Activated T-helper 1 cell treated with anti-CD3 and anti-CD28 coated beads, Interleukin-2, amount 50 U/mL, for 16 hours (primary cell): ENCODE results near the gene TMEM52.
A peak's percentile ranks its signal among the peaks of the same experiment; 100 is the strongest.
"Not testable (repeated sequence)": the region's sequence is repeated elsewhere in the genome, so short reads cannot be mapped to it uniquely, and the experiment has no call there.

Experiments
- DNase-seq, 2 donors: peaks; one replicate each; pipeline ENCODE4 v3.0.0-alpha.2; 2020; ENCODE audit warnings: low read depth in 1 of 2, low spot score in 1 of 2

TMEM52 gene

GRCh38 chr1:1894354-1895059 is 24.6 kb downstream of the TMEM52 start:
- DNase-seq: no peak

DNA sequence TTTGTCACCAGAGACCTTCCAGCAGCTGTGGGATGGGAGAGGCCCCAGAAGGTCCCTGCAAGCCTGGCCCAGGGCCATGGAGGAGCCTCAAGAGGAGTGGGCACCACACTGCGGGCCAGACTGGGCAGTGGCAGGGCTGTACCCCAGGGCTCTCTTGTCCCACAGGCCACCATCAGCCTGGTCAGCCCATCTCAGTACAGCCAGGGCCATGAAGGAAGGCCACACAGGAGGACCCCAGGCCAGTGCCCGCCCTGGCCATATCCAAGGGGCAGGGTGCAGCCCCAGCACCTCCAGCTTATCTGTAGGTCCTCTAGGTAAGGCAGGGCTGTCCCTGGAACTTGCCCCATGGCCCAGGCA is 25.1 kb downstream of the TMEM52 start:
- no peak for DNase-seq

DNA sequence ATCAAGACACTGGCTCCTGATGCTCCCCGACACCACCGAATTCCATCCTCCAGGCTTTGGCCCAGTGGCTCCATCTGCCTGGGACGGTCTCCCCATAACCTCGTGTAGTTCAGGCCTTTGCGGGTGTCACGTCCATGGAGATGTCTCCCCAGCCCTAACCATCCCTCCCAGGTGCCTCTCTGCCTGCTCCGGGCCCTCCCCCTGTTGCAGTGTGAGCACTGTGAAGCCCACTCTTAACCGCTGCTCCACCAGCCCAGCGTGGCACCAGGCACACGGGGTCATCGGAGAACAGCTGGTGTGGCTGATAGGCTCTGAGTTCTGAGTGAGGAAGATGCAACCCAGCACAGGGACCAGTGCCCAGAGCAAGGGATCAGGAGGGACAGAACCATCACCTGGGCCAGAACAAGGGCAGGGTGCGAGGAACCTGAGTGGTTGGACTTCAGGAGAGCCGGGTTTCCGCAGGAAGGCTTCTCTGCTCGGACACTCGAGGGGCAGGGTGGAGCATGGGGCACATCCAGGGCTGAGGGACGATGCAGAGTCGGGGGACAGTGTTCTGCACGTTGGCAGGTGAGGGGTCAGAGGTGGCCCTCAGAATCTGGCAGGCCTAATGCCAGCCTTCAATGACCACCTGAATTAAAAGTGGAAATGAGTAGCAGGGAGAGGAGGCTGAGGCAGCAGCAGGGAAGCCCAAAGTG is 25.6 kb downstream of the TMEM52 start:
- DNase-seq: no peak

DNA sequence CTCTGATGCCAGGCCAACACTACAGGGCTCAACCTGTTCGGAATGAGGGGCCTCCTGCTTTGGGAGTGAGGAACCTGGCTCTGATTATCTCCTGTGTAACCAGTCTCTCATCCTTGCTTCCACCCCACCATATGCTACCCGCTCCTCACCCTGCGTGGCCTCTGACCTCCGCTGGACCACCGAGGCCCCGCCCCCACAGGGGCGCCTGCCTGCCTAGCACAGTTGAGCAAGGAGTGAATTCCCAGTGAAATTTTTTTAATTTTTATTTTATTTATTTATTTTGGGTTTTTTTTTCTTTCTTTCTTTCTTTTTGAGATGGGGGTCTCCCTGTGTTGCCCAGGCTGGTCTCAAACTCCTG is 26.3 kb downstream of the TMEM52 start:
- DNase-seq: no peak

GRCh38 chr1:1892079-1892762 is 26.9 kb downstream of the TMEM52 start:
- no peak for DNase-seq

DNA sequence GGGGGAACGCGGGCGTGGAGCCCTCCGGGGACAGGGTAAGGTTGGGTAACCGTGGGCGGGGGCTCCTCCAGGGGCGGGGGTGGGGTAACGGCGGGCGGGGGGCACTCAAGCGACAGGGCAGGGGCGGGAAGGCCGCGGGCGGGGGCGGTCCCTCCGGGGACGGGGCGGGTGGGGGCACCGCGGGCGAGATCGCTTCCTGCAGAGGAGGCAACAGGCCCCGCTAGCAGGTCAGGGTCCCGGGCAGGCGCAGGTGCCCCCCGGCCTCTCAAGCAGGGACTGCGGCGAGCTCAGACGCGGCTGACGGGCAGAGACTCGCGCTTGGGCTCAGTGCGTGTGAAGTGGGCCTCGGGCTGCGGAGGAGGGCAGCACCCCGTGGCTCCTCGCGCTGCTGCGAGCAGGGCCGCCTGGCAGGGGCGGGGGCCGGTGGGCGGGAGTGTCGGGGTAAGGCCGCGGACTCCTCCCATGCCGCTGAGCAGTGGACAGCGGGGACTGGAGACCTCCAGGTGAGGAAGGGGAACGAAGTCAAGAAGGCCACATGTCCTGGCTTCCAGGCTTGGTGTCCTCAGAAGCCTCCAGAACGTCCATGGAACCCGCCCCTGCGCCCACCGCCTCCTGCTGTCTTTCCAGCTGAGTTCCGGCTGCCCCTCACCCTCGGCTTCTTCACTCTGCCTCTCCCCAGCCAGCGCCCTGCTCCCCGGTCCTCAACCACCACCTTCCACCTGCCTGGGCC is 27.6 kb downstream of the TMEM52 start:
- DNase-seq: peak; percentile 48 to 69

DNA sequence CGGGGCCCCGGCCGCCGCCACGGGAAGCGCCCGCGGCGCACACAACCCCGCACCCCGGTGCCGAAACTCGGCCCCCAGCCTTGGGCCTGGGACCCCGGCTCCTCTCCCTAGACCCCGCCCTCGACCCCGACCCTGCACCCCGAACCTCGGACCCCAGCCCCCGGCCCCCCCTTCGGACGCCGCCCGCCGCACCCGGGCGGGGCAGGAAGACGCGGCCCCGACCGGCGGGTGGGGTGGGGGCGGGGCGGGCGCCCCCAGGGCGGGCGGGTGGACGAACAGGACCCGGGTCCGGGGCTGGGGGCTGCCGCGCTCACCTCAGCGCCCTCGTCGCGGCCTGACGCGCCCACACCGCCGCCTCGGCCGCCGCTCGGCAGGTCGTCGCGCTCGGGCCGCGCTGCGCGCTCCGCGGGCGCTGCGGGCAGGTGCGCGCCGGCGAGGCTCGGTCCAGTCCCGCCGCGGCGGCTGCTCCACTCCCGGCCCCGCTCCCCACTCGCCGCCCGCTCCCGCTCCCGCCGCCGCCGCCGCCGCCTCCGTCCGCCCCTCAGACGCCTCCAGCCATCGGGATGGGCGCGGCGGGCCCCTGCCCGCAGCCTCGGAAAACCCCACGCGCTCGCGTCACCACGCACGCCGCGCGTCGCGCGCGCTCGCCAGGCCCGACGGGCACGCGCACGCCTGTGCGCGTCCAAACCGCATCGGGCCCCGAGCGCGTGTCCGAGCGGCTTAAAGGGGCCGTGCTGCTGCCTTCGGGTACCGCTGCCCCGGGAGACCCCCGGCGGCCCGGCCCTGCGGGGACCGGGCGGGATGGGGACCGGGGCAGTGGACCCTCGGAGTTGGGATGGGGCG is 28.4 kb downstream of the TMEM52 start, which contains the start of gene GNB1:
GNB1 (minus strand) TSS at position 582 of the 843 bp plus-strand sequence. CDS start 65,634 bp downstream, outside the sequence.
- peak; percentile 75 to 86 for DNase-seq

- peak in 1 of 2 donors; percentile 22 for DNase-seq
These were observed 29.1 kb downstream of the TMEM52 start for GRCh38 chr1:1889847-1890505.

DNA sequence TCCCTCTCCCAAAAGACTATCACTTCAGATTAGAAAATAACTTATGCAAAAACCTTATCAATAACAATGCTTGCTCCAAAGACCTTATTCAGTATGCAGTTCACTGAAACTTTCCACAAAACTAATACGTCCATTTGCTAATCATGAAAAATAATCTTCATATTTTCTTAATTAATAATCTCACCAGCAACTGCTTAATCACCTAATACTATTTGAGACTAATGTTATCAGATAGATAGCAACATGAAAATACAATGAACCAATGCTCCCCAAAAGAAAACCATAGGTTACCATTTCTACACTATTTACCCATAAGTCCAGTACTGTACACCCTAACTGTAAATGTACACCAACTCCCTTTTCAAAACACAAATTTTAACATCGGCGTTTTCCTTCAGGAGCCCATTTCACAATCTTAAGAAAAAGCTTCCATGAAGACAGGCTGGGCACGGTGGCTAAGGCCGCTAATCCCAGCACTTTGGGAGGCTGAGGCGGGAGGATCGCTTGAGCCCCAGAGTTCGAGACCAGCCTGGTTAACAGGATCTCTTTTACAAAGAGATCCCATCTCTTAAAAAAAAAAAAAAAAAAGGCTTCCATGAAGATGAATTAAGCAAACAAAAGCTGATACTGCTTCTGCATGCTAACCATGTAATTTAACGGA is 29.9 kb downstream of the TMEM52 start:
- DNase-seq: no peak

DNA sequence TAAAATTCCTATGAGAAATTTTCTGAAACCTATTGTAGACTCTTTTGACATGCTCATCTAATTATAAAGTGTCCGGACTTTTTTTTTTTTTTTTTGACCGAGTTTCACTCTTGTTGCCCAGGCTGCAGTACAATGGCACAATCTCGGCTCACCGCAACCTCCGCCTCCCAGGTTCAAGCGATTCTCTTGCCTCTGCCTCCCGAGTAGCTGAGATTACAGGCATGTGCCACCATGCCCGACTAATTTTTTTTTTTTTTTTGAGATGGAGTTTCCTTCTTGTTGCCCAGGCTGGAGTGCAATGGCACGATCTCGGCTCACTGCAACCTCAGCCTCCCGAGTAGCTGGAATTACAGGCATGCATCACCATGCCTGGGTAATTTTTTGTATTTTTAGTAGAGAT is 35.2 kb downstream of the TMEM52 start:
- DNase-seq: not testable (repeated sequence)

- DNase-seq: no peak
These were observed 35.8 kb downstream of the TMEM52 start for GRCh38 chr1:1883092-1883873.

GRCh38 chr1:1881727-1882126 is 37.4 kb downstream of the TMEM52 start:
- DNase-seq: no peak

DNA sequence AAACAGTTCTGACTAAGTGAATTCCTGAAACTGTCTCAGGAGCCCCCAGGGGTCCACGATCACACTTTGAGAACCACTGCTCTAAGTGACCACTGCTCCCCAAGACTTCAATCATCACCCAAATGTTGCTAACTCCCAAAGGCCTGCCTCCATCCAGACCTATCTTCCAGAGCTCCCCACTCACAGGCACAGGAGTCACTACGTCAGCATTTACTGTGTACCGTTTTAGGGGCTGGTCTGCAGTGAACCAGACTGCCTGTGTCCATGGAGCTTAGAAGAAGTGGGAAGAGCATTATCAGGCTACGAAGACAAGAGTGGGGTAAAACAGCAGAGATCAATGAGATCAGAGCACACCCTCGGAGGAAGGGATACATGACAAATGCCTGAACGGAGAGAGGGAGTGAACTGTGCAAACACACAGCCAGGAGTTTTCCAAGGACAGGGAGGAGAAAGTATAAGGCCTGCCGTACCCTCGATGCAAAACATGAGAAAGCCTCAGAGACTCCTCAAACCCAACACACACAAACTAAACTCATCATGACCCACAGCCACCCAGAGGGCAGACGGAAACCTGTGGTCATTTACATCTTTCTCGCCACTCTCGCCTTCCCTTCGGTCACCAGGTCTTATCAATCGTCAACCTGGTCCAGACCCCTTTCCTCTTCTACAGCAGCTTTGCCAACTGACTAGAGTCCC is 38.3 kb downstream of the TMEM52 start:
- no peak for DNase-seq

- DNase-seq: no peak
These were observed 39.1 kb downstream of the TMEM52 start for GRCh38 chr1:1879942-1880341.

DNA sequence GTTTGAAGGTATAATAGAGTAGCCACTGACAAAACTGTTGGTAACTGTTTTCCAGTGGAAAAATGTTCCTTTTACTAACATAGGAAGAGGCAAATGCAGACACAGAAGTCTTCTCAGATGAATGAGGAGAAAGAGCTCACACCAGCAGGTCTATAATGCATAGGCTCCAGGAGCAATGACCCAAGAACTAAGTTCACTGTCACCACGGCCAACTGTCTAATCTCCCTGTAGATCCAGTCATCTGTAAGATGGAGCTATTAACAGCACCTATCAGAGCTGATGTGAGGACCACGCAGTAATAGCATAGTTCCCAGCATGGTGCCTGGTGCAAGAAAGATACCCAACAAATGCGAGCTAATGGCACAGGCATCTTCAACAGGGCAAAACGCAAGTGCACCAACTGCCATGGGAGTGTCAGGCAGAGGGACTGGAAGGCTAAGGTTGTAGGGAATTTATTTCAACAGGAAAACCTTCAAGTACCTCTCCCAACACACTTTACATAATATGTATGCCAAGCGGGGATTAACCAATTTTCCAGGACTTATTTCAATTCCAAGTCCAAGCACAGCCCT is 41.1 kb downstream of the TMEM52 start:
- DNase-seq: no peak

DNA sequence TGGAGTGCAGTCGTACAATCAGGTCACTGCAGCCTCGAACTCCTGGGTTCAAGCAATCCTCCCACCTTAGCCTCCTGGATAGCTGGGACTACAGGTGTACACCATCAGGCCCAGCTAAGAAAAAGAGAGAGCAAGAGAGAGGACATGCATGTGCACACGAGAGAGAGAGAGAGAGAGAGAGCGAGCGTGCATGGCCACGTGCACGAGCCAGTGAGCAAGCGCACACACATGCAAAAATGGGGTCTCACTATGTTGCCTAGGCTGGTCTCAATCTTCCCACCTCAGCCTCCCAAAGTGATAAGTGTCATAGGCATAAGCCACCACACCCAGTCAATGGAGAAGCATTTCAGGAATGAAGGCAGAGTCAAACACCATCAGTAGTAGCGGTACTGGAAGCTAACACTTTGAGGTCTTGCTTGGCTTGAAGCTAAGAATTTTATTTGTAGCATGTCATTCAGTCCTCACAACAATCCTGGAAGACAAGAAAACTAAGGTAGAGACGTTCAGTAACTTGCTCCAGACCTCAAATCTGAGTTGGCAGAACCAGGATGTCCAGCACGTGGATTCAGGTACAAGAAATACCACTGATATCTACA is 42.6 kb downstream of the TMEM52 start:
- no peak for DNase-seq

- DNase-seq: no peak
These were observed 43.1 kb downstream of the TMEM52 start for GRCh38 chr1:1875932-1876331.

DNA sequence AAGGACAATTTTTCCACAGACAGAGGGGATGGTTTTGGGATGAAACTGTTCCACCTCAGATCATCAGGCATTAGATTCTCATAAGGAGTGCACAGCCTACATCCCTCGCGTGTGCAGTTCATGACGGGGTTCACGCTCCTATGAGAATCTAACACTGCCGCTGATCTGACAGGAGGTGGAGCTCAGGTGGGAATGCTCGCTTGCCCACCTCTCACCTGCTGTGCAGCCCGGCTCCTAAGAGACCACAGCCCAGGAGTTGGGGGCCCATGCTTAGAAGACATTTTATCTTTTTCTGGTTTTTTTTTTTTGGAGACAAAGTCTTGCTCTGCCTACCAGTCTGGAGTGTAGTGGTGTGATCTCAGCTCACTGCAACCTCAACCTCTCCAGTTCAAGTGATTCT is 44.2 kb downstream of the TMEM52 start:
- no peak for DNase-seq
